Esophagus muscularis mucosa (tissue), 4 donors: ENCODE measurements around the gene ITPKB. TPM values are rescaled to one million over a fixed set of nuclear protein-coding genes. Genes with fewer than 3 reads are reported as not detected.

Source experiments
- DNase-seq: peaks from one replicate; pipeline ENCODE4 v3.0.0-alpha.2; 2017; ENCODE audit errors: extremely low spot score
- H3K27ac ChIP-seq, 4 donors: fragments of 200-600 bp; sonication (generic); replicated peaks in 1 of 4; 1 replicate in 3 of 4; 2 replicates in 1 of 4; pipeline ENCODE4 v1.5.1; 2016 to 2019; ENCODE audit warnings: mild to moderate bottlenecking in 1 of 4
- H3K27me3 ChIP-seq, 4 donors: fragments of 200-600 bp; sonication (generic); one replicate each; pipeline versions ENCODE4 v1.5.1 to v1.6.0; 2016 to 2019
- H3K36me3 ChIP-seq, 4 donors: fragments of 200-600 bp; sonication (generic); one replicate each; pipeline ENCODE4 v1.5.1; 2016 to 2019
- H3K4me1 ChIP-seq, 4 donors: fragments of 200-600 bp; sonication (generic); one replicate each; pipeline ENCODE4 v1.5.1; 2016 to 2019
- H3K4me3 ChIP-seq, 4 donors: fragments of 200-600 bp; sonication (generic); 1 replicate in 2 of 4; 2 replicates in 2 of 4; pipeline ENCODE4 v1.5.1; 2016 to 2019; ENCODE audit warnings: mild to moderate bottlenecking in 4 of 4, moderate library complexity in 1 of 4
- H3K9me3 ChIP-seq, 4 donors: fragments of 200-600 bp; sonication (generic); 1 replicate in 3 of 4; 2 replicates in 1 of 4; pipeline ENCODE4 v1.5.1; 2016 to 2019
- EP300 ChIP-seq: sonication (generic); formaldehyde crosslinking; IDR thresholded peaks from one replicate; pipeline ENCODE4 v1.6.1; 2017; ENCODE audit warnings: antibody characterized with exemption
- POLR2A ChIP-seq: fragments of 450-650 bp; IDR thresholded peaks from one replicate; pipeline ENCODE4 v1.6.1; 2017; ENCODE audit warnings: antibody characterized with exemption, moderate library complexity, mild to moderate bottlenecking, low read depth
- POLR2AphosphoS5 ChIP-seq, 2 donors: sonication (generic); formaldehyde crosslinking; IDR thresholded peaks; one replicate each; pipeline ENCODE4 v1.6.1; 2017; ENCODE audit warnings: antibody characterized with exemption in 2 of 2
- WGBS: methylation state at CpG from one replicate; pipeline ENCODE4 v1.1.5; 2018; 5-methylcytosine and 5-hydroxymethylcytosine counted together
- intact Hi-C: fragments of 100-400 bp; cut with DNase I; formaldehyde crosslinking; loops from one replicate; pipeline ENCODE4 v1.15.1; 2023
- total RNA-seq, 4 donors: library from RNA; depleted of rRNA; stranded (reverse); fragments of >200 nt; gene quantifications; one replicate each; pipeline versions ENCODE4 v1.1.0 to v1.2.1, GENCODE V29; 2016
- TF ChIP-seq, protein P1 (sequence below), 3 experiments: fragments of 200-600 bp in 2 of 3; fragments of 450-650 bp in 1 of 3; sonication (generic) in 2 of 3; IDR thresholded peaks; one replicate each; pipeline ENCODE4 v1.5.1; 2017 to 2019; ENCODE audit warnings: antibody characterized with exemption in 3 of 3, mild to moderate bottlenecking in 2 of 3, moderate library complexity in 1 of 3

Gene ITPKB
- total RNA-seq, 4 donors from 2014 or later: 71.1 to 156 (median 116) TPM

DNA sequence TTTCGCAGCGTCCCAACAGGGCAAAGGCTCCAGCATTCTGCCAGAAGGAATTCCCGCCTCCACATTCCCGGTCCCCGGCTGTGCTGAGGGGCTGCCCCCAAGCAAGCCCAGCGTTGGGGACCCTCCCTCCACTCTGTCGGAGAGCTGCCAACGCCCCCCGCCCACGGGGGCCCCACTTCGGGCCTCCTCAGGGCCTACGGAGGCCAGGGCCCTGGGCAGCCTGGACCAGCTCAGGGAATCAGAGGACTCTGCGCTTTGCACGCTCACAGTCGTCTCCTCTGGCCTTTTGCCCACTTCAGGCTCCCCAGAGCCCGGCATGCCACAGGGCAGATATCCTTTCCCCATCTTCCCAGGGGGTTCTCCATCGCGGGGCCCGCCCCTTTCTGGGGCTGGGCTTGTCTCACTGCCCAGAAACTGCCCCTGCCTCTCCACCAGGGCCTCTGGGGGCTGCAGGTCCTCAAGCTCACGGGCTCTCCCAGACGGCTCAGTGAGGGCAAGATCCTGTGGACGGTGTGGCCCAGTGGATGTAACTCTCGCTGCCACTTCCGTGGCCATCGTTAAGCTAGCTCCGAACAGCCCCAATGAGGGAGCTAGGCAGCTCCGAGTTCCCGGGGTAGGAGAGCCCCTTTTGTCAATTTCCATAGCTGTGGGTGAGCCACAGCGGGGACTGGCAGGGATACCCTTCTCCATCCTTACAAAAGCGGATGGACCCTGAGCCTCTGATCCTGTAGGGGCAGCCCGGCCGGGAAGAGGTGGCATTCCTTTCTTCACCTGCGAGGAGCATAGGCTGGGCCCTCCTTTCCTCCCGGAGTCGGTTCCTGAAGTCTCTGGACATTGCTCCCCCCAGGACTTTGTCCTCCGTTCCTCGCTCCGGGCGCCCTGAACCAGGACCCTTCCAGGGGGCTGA, 2.8 kb downstream of the ITPKB start:
- no peak for DNase-seq
- Histone ChIP-seq H3K9me3 (no peaks in the 10 kb centered on the region), H3K36me3 (peaks cover 5 to 22% (median 13%) of the 10 kb centered on the region in 4 donors), H3K4me3 (peak overlapping the region; percentile 90 to 97 (median 94)), H3K27me3 (no peaks in the 10 kb centered on the region), H3K27ac (peak overlapping the region in 3 of 4 donors; percentile 97 to 98 (median 98)), H3K4me1 (peaks cover 37 to 73% (median 71%) of the 10 kb centered on the region in 4 donors)
- intact Hi-C loops: loop anchor here (5.0 kb wide), 2 partner anchors 84 to 104 kb away; no protein-coding TSS in a partner anchor
- TF ChIP-seq, protein P1, sequence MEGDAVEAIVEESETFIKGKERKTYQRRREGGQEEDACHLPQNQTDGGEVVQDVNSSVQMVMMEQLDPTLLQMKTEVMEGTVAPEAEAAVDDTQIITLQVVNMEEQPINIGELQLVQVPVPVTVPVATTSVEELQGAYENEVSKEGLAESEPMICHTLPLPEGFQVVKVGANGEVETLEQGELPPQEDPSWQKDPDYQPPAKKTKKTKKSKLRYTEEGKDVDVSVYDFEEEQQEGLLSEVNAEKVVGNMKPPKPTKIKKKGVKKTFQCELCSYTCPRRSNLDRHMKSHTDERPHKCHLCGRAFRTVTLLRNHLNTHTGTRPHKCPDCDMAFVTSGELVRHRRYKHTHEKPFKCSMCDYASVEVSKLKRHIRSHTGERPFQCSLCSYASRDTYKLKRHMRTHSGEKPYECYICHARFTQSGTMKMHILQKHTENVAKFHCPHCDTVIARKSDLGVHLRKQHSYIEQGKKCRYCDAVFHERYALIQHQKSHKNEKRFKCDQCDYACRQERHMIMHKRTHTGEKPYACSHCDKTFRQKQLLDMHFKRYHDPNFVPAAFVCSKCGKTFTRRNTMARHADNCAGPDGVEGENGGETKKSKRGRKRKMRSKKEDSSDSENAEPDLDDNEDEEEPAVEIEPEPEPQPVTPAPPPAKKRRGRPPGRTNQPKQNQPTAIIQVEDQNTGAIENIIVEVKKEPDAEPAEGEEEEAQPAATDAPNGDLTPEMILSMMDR (IDR thresholded peaks at IDR 0.05): no peak
- TF ChIP-seq EP300 (no peak), POLR2AphosphoS5 (IDR thresholded peaks at IDR 0.05) (peak; percentile 71 to 80), POLR2A (no peak)
- WGBS: 22% methylated on average over 21 of the region's 39 CpGs

DNA sequence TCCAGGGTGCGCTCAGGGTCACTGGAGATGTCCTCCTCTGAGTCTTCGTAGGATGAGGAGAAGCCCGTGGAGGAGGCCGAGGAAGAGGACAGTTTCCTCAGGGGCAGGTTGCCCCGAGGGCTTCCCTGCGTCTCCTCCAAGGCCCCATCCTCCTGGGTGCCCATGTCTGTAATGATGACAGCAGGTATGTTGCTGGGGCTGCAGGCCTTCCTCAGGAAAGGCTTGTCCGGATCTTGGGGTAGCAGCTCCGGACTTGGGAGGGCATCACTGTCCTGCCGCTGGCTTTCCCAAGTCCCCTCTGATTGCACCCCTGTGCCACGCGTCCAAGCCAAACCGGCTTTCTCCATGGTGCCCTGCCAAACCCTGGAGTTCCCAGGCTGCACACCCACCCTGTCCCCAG, 3.5 kb downstream of the ITPKB start:
- Histone ChIP-seq H3K9me3 (no peaks in the 10 kb centered on the region), H3K27ac (peak overlapping the region in 3 of 4 donors; percentile 97 to 98 (median 98)), H3K27me3 (no peaks in the 10 kb centered on the region), H3K36me3 (peaks cover 5 to 22% (median 13%) of the 10 kb centered on the region in 4 donors), H3K4me1 (peaks cover 37 to 79% (median 76%) of the 10 kb centered on the region in 4 donors), H3K4me3 (peak overlapping the region; percentile 90 to 97 (median 94))
- DNase-seq: no peak
- intact Hi-C loops: loop anchor here (5.0 kb wide), 2 partner anchors 83 to 103 kb away; no protein-coding TSS in a partner anchor
- TF ChIP-seq POLR2AphosphoS5 (IDR thresholded peaks at IDR 0.05) (no peak), EP300 (no peak), POLR2A (no peak)
- TF ChIP-seq, protein P1 (IDR thresholded peaks at IDR 0.05): no peak
- WGBS: 47% methylated on average over 10 of the region's 12 CpGs

DNA sequence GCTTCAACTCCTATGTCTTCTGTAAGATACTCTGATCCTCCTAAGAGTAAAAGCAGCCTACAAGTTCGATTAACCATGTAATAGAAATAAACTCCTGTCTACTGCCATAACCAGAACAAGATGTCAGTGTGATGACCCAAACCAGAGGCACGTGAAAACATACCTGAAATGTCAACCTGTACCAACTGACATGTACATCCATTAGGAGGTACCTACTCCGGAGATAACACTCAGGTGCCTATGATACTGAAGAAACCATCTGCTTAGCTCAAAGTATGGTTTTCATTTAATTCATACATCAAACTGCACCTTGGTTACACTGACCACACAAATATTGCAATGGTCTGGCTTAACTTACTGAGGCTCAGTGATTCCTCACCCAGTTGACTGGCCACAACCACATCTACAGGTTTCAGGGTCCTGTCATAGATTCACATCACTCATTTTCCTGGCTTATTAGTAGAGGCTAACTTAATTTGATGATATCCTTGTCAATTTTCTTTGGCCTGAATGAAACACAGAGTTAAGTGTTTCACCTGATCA, 4.4 kb downstream of the ITPKB start:
- TF ChIP-seq, protein P1 (IDR thresholded peaks at IDR 0.05): no peak
- TF ChIP-seq POLR2AphosphoS5 (IDR thresholded peaks at IDR 0.05): peak in 1 of 2 donors; percentile 35
- no peak for DNase-seq
- peak overlapping the region in 3 of 4 donors; percentile 97 to 98 (median 98) for H3K27ac ChIP-seq
- intact Hi-C loops: loop anchor here (5.0 kb wide), 3 partner anchors 37 to 102 kb away; no protein-coding TSS in a partner anchor
- H3K36me3 ChIP-seq: peaks cover 5 to 22% (median 13%) of the 10 kb centered on the region in 4 donors
- H3K4me1 ChIP-seq: peaks cover 39 to 80% (median 77%) of the 10 kb centered on the region in 4 donors
- no peaks in the 10 kb centered on the region for H3K27me3 ChIP-seq
- WGBS: 56% methylated on average over 3 of the region's 3 CpGs
- H3K9me3 ChIP-seq: no peaks in the 10 kb centered on the region
- peak overlapping the region; percentile 90 to 97 (median 94) for H3K4me3 ChIP-seq

DNA sequence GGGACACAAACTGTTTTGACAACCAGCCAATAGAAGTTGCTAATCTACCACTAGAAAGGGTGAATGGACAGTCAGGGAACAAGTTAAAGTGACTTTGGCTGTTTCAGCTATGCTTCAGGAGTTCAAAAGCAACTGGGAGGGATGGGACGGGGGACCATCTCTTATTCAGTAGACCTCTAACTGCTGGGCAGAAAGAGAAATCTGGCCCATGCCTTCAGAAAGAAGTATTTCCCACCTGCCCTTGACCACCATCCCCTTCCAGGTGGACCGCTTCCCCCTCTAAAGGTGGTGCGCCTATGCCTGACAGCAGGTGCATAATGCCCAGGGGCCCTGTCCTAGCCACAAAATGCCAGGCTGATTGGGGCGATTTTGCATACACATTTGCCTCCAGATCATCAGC, 5.2 kb downstream of the ITPKB start:
- H3K4me3 ChIP-seq: peak overlapping the region; percentile 90 to 97 (median 94)
- H3K27me3 ChIP-seq: no peaks in the 10 kb centered on the region
- intact Hi-C loops: loop anchor here (5.0 kb wide), 1 partner anchor 37 kb away; no protein-coding TSS in a partner anchor
- no peak for TF ChIP-seq EP300
- no peak for TF ChIP-seq POLR2A
- TF ChIP-seq POLR2AphosphoS5 (IDR thresholded peaks at IDR 0.05): no peak
- TF ChIP-seq, protein P1 (IDR thresholded peaks at IDR 0.05): no peak
- peaks cover 5 to 22% (median 13%) of the 10 kb centered on the region in 4 donors for H3K36me3 ChIP-seq
- 50% methylated on average over 2 of the region's 4 CpGs for WGBS
- H3K9me3 ChIP-seq: no peaks in the 10 kb centered on the region
- H3K27ac ChIP-seq: peak overlapping the region in 3 of 4 donors; percentile 97 to 98 (median 98)
- peaks cover 40 to 85% (median 82%) of the 10 kb centered on the region in 4 donors for H3K4me1 ChIP-seq
- DNase-seq: no peak
